ENCODE data around the gene ADPRHL1. TPM values are rescaled to one million over a fixed set of nuclear protein-coding genes. Genes with fewer than 3 reads are reported as not detected.

Gene ADPRHL1
- total RNA-seq, 2 experiments from 2014 or later: 0.96 to 1.3 TPM

Other genes with a start within 250 kb of the ADPRHL1 start
- gene PCID2, start 244.8 kb downstream of the ADPRHL1 start, total RNA-seq: 10 to 100 TPM; 60.3 to 68.0 TPM
- 10 to 100 TPM; 73.8 to 76.0 TPM for gene CUL4A, start 243.9 kb downstream of the ADPRHL1 start, total RNA-seq
- gene LAMP1, start 156.2 kb downstream of the ADPRHL1 start, total RNA-seq: 10 to 100 TPM; 72.3 to 83.0 TPM
- not detected for gene GRTP1, start 89.4 kb downstream of the ADPRHL1 start, total RNA-seq
- gene DCUN1D2, start 37.2 kb upstream of the ADPRHL1 start, total RNA-seq: 10 to 100 TPM; 17.2 to 29.1 TPM
- gene TFDP1, start 131.3 kb upstream of the ADPRHL1 start, total RNA-seq: 100 to 1,000 TPM; 168 to 175 TPM
- gene ATP4B, start 204.7 kb upstream of the ADPRHL1 start, total RNA-seq: not detected
- not detected for gene GRK1, start 213.7 kb upstream of the ADPRHL1 start, total RNA-seq

Measured in activated CD8-positive, alpha-beta memory T cell treated with anti-CD3 and anti-CD28 coated beads, Interleukin-2, amount 10 ng/mL, durations not matched to agents 7 days and 5 days (primary cell).